ENCODE data around the gene HINT3. TPM values are rescaled to one million over a fixed set of nuclear protein-coding genes. Genes with fewer than 3 reads are reported as not detected.
A peak's percentile ranks its signal among the peaks of the same experiment; 100 is the strongest.

The HINT3 gene
- total and polyA plus RNA-seq, 2 of the 13 experiments (the other 11 are each of a cell fraction or from before 2014, with no cell fraction given) = 3.1 to 22.8 TPM

GRCh38 chr6:125951323-125951722 is 5.2 kb upstream of the HINT3 start (continued):
- no peak for TF ChIP-seq MEIS2 (CRISPR knock-in tag; IDR thresholded peaks at IDR 0.05)
- TF ChIP-seq ZNF576 (CRISPR knock-in tag; IDR thresholded peaks at IDR 0.05) = no peak
- TF ChIP-seq ZNF251 (CRISPR knock-in tag; IDR thresholded peaks at IDR 0.05) = no peak
- no peak for TF ChIP-seq HNF1B (CRISPR knock-in tag; IDR thresholded peaks at IDR 0.05)
- no peak for TF ChIP-seq ZNF263 (CRISPR knock-in tag; IDR thresholded peaks at IDR 0.05)
- no peak for TF ChIP-seq ZNF543 (CRISPR knock-in tag; IDR thresholded peaks at IDR 0.05)
- no peak for TF ChIP-seq ZKSCAN5 (CRISPR knock-in tag; IDR thresholded peaks at IDR 0.05)
- TF ChIP-seq TGIF2 (CRISPR knock-in tag; IDR thresholded peaks at IDR 0.05) = 0 out of 2 replicates have a peak, but pooled peaks have one; percentile 43
- TF ChIP-seq POGZ (CRISPR knock-in tag; IDR thresholded peaks at IDR 0.05) = no peak
- no peak for TF ChIP-seq HBP1 (CRISPR knock-in tag; IDR thresholded peaks at IDR 0.05; ENCODE audit: low read depth)
- no peak for TF ChIP-seq REPIN1 (CRISPR knock-in tag; IDR thresholded peaks at IDR 0.05; ENCODE audit: borderline replicate concordance, low read depth)
- no peak for TF ChIP-seq PRDM10 (CRISPR knock-in tag; IDR thresholded peaks at IDR 0.05; ENCODE audit: low read depth)
- TF ChIP-seq KIAA2018 (CRISPR knock-in tag; IDR thresholded peaks at IDR 0.05; ENCODE audit: borderline replicate concordance) = no peak
- TF ChIP-seq ZNF891 (CRISPR knock-in tag; IDR thresholded peaks at IDR 0.05) = no peak
- TF ChIP-seq ZNF839 (CRISPR knock-in tag; IDR thresholded peaks at IDR 0.05; ENCODE audit: borderline replicate concordance) = no peak
